Natural killer cell treated with Interleukin-12 subunit alpha and Interleukin-12 subunit beta and Interleukin-15 and Interleukin-18, amount 100 ng/mL, for 72 hours (primary cell): ENCODE measurements around the gene IL1RAPL2. TPM values are rescaled to one million over a fixed set of nuclear protein-coding genes. Genes with fewer than 3 reads are reported as not detected.
"Not testable (repeated sequence)": the region's sequence is repeated elsewhere in the genome, so short reads cannot be mapped to it uniquely, and the experiment has no call there.

ENCODE experiments used
- ATAC-seq, 2 donors: fragments of 150-1000 bp; cut with Tn5 transposase in 1 of 2; sonication (Bioruptor Pico), chemical (Tn5 transposase) in 1 of 2; 2 replicates each; pipeline ENCODE4 v1.10.0; 2021
- DNase-seq: peaks from one replicate; pipeline ENCODE4 v3.0.0; 2022; ENCODE audit warnings: low spot score
- H3K27ac Mint-ChIP-seq, 2 donors: 1 replicate in 1 of 2; 2 replicates in 1 of 2; pipeline ENCODE4 v1.8.0; 2022; ENCODE audit warnings: mixed read lengths in 2 of 2, mild to moderate bottlenecking in 1 of 2, moderate library complexity in 1 of 2
- H3K27me3 Mint-ChIP-seq, 2 donors: 1 replicate in 1 of 2; 2 replicates in 1 of 2; pipeline ENCODE4 v1.8.0; 2022; ENCODE audit warnings: mixed read lengths in 2 of 2
- H3K36me3 Mint-ChIP-seq: one replicate; pipeline ENCODE4 v1.8.0; 2022; ENCODE audit warnings: mixed read lengths
- H3K4me1 Mint-ChIP-seq, 2 donors: 1 replicate in 1 of 2; 2 replicates in 1 of 2; pipeline ENCODE4 v1.8.0; 2022; ENCODE audit warnings: low read depth in 2 of 2, mixed read lengths in 2 of 2, mild to moderate bottlenecking in 1 of 2
- H3K4me3 Mint-ChIP-seq: one replicate; pipeline ENCODE4 v1.8.0; 2022; ENCODE audit warnings: mixed read lengths
- H3K9me3 Mint-ChIP-seq: 2 replicates; pipeline ENCODE4 v1.8.0; 2022; ENCODE audit warnings: mixed read lengths
- total RNA-seq, 2 donors: library from RNA; stranded (reverse); gene quantifications; one replicate each; pipeline ENCODE4 v1.2.3, GENCODE V29; 2022

Gene IL1RAPL2
- total RNA-seq, 2 donors from 2014 or later: not detected

DNA sequence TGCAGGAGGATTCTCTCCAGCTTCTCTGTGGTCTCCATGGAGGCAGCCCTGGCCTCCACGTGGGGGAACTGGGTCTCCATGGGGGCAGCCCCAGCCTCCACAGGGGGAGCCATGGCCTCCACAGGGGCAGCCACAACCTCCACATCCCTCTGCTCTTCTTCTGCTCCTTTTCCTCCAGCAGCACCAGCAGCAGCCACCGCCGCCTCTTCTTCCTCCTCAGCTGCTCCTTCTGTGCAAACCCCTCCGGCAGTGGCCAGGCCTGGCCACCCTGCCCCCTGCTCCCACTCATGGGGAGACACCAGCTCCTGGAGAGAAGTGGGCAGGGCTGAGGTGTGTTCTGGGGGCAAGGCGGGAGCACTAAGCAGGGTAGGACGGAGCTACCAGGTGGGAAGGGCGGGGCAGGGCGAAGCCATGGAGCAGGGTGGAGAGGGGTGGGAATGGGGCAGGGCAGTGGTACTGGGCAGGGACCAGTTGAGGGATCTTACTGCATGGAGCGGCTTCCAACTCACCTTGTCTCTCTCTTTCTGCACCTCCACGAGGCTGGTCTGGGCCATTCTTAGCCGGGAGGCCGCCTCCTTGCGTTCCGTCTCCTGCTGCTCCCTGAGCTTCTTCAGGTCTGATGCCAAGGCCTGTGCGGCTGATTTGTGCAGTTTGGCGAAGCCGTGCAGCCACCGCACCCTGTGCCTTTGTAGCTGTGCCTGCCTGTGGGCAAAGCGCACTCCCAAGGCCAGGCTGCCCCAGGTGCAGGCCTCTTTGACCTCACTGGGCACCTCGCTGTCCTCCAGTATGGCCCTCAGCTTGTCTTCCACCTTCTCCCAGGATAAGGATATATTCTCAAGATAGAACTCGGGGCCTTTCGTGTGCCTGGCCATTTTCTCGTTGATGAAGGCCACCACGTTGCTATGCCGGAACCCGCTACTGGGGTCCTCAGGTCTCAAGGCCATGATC is 653.7 kb downstream of the IL1RAPL2 start:
- DNase-seq (no peak), ATAC-seq (no peak)
- no peaks in the 10 kb centered on the region for H3K4me1 Mint-ChIP-seq
- H3K9me3 Mint-ChIP-seq: peaks cover 8% of the 10 kb centered on the region
- H3K36me3 Mint-ChIP-seq: peaks cover 7% of the 10 kb centered on the region
- H3K27ac Mint-ChIP-seq: no peak overlapping the region
- H3K27me3 Mint-ChIP-seq: peaks cover 0 to 11% of the 10 kb centered on the region in 2 donors
- H3K4me3 Mint-ChIP-seq: no peak overlapping the region

DNA sequence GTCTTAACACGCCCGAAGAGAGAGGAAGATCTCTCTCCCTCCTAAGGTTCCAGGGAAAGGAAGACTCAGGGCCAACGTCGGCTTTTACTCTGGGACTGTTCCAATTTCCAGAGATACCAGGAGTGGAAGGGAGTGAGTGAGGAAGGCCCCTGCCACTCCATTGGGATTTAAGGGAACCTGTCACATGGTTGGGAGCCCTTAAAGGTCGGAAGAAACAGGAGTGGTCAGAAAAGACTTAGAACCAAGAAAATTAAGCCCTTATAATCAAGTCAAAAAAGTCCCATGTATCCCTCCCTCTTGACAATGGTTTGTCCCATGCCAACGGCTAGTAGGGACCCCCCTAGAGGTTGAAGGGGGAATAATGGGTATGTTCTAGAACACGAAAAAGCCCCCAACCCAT is 654.6 kb downstream of the IL1RAPL2 start, which contains the start of gene TEX13A:
TEX13A (minus strand) TSS at position 59 of the 400 bp plus-strand sequence. CDS start 297 bp downstream, outside the sequence.
- H3K27me3 Mint-ChIP-seq: peaks cover 0 to 8% of the 10 kb centered on the region in 2 donors
- peaks cover 5% of the 10 kb centered on the region for H3K9me3 Mint-ChIP-seq
- DNase-seq (no peak), ATAC-seq (no peak)
- no peak within 1 kb of the TSS for H3K27ac Mint-ChIP-seq
- H3K4me3 Mint-ChIP-seq: no peak within 1 kb of the TSS
- peaks cover 7% of the 10 kb centered on the region for H3K36me3 Mint-ChIP-seq
- H3K4me1 Mint-ChIP-seq: no peaks in the 10 kb centered on the region

DNA sequence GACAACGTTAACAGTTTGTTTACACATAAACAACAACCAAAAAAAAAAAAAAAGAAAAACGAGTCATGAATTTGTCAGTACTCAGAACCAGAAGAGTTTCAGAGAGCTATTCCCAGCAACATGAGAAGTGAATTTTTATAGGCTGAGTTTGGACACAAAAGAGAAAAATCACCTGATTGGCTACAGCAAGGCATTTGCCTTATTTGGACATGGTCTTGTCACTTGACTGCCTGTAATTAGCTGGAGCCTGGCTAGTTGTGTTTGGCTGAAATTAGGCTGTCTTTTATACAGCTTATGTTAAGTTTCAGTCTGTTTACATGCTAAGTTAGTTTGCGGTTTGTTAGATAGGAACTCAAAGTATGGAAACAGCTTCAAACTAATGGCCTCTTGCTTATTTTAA is 655.4 kb downstream of the IL1RAPL2 start:
- Mint-ChIP-seq H3K4me3 (no peak overlapping the region), H3K4me1 (no peaks in the 10 kb centered on the region), H3K36me3 (peaks cover 7% of the 10 kb centered on the region), H3K9me3 (no peaks in the 10 kb centered on the region), H3K27me3 (peaks cover 0 to 8% of the 10 kb centered on the region in 2 donors), H3K27ac (no peak overlapping the region)
- no peak for ATAC-seq
- no peak for DNase-seq

DNA sequence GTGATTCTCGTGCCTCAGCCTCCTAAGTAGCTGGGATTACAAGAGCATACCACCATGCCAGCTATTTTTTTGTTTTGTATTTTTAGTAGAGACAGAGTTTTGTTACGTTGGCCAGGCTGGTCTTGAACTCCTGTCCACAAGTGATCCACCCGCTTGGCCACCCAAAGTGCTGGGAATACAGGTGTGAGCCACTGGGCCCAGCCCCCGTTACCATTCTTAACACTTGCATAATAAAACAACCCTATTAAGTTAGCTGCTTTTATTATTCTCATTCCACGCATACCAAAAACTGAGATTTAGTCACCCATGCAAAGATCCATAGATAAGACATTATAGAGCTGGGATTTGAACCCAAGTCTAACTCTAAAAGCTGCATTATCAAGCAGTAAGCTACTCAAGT is 660.5 kb downstream of the IL1RAPL2 start:
- no peaks in the 10 kb centered on the region for H3K4me1 Mint-ChIP-seq
- no peak overlapping the region for H3K27ac Mint-ChIP-seq
- H3K36me3 Mint-ChIP-seq: peaks cover 7% of the 10 kb centered on the region
- H3K4me3 Mint-ChIP-seq: no peak overlapping the region
- no peaks in the 10 kb centered on the region for H3K9me3 Mint-ChIP-seq
- DNase-seq (no peak), ATAC-seq (no peak)
- H3K27me3 Mint-ChIP-seq: peaks cover 0 to 12% of the 10 kb centered on the region in 2 donors

DNA sequence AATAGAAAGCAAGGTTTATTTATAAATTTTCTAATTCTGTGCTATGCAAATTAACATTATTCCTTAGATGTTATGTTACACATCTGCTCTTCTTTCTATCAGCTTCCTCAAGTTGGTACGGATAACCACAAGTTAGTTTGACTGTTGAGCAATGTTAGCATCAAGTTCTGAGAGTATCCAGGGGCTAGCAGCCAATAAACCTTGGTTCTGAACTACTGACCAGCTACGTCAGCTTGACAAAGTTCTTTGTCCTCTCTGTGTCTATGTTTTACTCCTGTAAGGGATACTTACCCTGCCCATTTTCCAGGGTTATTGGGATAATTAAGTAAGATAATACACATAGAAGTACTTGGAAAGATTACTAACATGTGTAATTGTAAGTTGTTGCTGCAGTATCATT is 662.6 kb downstream of the IL1RAPL2 start:
- no peak overlapping the region for H3K27ac Mint-ChIP-seq
- no peaks in the 10 kb centered on the region for H3K9me3 Mint-ChIP-seq
- ATAC-seq: no peak
- H3K36me3 Mint-ChIP-seq: no peaks in the 10 kb centered on the region
- DNase-seq: no peak
- no peak overlapping the region for H3K4me3 Mint-ChIP-seq
- H3K27me3 Mint-ChIP-seq: peaks cover 0 to 8% of the 10 kb centered on the region in 2 donors
- no peaks in the 10 kb centered on the region for H3K4me1 Mint-ChIP-seq

DNA sequence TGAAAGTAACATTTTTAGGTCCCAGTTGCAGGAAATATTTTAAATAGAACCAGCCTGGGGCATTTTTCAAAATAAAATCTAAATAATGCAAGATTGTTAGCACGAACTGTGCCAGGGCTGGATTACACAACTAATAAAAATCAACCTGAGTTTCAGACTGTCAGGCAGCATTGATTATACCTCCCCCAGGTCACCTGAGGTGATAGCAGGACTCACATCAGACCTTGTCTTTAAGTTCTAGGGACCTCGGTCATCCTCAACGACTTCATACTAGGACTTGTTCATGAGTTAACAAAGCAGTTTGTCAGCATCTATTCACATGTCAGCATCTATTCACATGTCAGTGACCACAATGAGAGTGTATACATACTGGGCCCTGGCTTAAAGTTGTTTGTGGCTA is 663.1 kb downstream of the IL1RAPL2 start:
- Mint-ChIP-seq H3K9me3 (no peaks in the 10 kb centered on the region), H3K4me3 (no peak overlapping the region), H3K27me3 (peaks cover 0 to 5% of the 10 kb centered on the region in 2 donors), H3K27ac (no peak overlapping the region), H3K36me3 (no peaks in the 10 kb centered on the region), H3K4me1 (no peaks in the 10 kb centered on the region)
- DNase-seq: no peak
- ATAC-seq: no peak

DNA sequence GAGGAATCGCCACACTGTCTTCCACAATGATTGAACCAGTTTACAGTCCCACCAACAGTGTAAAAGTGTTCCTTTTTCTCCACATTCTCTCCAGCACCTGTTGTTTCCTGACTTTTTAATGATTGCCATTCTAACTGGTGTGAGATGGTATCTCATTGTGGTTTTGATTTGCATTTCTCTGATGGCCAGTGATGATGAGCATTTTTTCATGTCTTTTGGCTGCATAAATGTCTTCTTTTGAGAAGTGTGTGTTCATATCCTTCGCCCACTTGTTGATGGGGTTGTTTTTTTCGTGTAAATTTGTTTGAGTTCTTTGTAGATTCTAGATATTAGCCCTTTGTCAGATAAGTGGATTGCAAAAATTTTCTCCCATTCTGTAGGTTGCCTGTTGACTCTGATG is 671.4 kb downstream of the IL1RAPL2 start:
- not testable (repeated sequence) for ATAC-seq, H3K4me3 Mint-ChIP-seq, DNase-seq, H3K36me3 Mint-ChIP-seq, H3K4me1 Mint-ChIP-seq, H3K27ac Mint-ChIP-seq, H3K9me3 Mint-ChIP-seq, H3K27me3 Mint-ChIP-seq

DNA sequence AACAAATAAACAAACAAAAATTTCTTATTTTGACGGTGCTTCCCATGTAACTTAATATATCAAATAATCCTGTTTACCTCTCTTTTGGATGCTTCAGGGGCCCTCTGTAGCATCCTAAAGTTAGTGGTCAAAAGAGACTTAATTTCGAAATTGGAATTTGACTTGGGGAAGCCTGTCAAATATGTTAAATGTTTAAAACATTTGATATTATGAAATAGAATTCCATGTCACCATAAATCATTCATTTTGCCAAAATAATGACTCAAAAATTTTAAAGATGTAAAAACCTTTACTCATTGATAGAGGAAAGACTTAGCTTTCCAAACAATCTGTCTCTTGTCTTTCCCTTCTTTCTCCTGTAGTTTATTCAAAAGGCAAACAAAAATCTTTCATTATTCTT is 675.1 kb downstream of the IL1RAPL2 start:
- DNase-seq (no peak), ATAC-seq (no peak)
- Mint-ChIP-seq H3K4me3 (no peak overlapping the region), H3K9me3 (no peaks in the 10 kb centered on the region), H3K36me3 (no peaks in the 10 kb centered on the region), H3K27ac (no peak overlapping the region), H3K4me1 (no peaks in the 10 kb centered on the region), H3K27me3 (no peaks in the 10 kb centered on the region)

DNA sequence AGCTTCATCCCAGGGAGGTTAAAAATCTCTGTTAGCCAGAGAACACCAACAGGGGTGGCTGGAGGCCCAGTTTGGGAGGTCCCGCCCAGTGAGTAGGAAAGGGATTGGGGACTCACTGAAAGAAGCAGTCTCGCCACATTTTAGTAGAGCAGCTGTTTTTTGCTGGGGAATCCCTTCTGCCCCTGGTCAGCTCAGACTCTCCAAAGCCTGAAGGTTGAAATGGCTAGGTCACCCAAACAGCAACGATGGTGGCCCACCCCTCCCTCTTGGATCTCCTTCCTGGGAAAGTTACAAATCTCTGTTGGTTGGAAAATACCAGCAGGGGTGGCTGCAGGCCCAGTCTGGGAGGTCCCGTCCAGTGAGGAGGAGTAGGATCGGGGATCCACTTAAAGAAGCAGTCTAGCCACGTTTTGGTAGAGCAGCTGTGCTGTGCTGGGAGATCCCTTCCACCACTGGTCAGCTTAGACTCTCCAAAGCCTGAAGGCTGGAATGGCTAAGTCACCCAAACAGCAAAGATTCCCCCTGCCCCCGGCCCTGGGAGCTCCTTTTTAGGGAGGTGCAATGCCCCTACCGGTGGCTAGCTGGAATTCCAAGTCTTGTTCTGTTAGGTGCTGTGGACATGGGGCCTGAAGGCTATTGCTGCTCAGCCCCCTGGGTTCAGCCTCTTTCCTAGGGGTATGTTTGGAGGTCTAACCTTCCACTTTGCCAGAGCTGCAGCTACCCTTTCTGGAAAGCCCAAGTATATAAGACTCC is 694.5 kb downstream of the IL1RAPL2 start:
- Mint-ChIP-seq H3K4me3 (no peak overlapping the region), H3K36me3 (peaks cover 4% of the 10 kb centered on the region), H3K9me3 (peaks cover 15% of the 10 kb centered on the region), H3K27ac (no peak overlapping the region), H3K4me1 (no peaks in the 10 kb centered on the region), H3K27me3 (peaks cover 0 to 11% of the 10 kb centered on the region in 2 donors)
- no peak for DNase-seq
- no peak for ATAC-seq

DNA sequence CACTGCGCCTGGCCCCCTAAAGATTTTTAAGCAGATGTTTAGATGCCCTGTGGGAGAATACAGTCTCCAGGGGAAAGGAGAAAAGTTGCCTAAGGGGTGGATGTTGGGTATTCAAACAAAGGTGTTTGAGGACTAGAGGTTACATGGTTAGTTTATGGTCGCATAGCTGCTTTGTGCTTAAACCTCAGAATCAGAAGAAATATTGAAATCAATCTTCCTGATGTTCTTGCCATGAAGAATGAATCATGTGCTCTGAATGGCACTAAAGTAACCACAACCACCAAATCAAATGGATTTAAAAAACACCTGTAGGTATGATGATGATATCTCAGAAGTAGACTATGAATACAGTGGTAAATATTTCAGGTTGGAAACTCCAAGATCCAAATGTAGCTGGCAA is 697.2 kb downstream of the IL1RAPL2 start:
- H3K4me3 Mint-ChIP-seq: no peak overlapping the region
- H3K27ac Mint-ChIP-seq: no peak overlapping the region
- no peaks in the 10 kb centered on the region for H3K4me1 Mint-ChIP-seq
- ATAC-seq: no peak
- peaks cover 0 to 10% of the 10 kb centered on the region in 2 donors for H3K27me3 Mint-ChIP-seq
- DNase-seq: no peak
- peaks cover 4% of the 10 kb centered on the region for H3K36me3 Mint-ChIP-seq
- H3K9me3 Mint-ChIP-seq: peaks cover 7% of the 10 kb centered on the region

DNA sequence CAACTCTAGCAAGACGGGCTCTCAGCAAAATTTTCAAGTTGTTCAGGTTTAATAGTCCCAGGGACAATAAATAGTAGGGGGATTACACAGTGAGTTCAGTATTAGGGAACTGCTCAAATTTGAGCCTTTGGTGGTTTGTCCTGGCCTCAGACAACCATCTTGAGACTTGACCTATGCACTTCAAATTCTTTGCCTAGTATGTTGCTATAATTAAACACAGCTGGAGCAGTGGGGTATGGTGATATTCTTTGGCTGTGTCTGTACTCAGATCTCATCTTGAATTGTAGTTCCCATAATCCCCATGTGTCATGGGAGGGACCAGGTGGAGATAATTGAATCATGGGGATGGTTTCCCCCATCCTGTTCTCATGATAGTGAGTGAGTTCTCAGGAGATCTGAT is 697.8 kb downstream of the IL1RAPL2 start:
- peaks cover under 1% of the 10 kb centered on the region for H3K9me3 Mint-ChIP-seq
- H3K27me3 Mint-ChIP-seq: peaks cover 0 to 7% of the 10 kb centered on the region in 2 donors
- no peak overlapping the region for H3K27ac Mint-ChIP-seq
- ATAC-seq (no peak), DNase-seq (no peak)
- no peaks in the 10 kb centered on the region for H3K4me1 Mint-ChIP-seq
- no peak overlapping the region for H3K4me3 Mint-ChIP-seq
- H3K36me3 Mint-ChIP-seq: peaks cover 4% of the 10 kb centered on the region

DNA sequence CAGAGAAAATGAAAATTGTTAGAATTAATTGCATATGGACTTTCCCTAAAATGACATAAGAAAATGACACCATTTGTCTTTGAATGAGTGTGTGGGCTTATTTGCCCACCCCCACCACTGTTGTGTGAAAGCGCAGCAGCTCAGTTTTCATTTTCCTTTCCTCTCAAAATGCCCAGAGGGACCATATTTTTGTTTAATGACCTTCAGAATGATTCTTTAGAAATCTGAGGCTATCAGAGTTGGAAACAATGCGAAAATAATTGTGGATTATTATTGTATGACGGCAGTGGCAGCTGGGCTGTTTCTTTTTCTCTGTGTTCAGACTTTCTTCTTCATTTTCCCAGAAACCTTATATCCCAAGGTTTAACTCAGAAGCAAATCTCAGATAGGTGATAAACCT is 699.1 kb downstream of the IL1RAPL2 start:
- H3K27me3 Mint-ChIP-seq: peaks cover 0 to 6% of the 10 kb centered on the region in 2 donors

DNA sequence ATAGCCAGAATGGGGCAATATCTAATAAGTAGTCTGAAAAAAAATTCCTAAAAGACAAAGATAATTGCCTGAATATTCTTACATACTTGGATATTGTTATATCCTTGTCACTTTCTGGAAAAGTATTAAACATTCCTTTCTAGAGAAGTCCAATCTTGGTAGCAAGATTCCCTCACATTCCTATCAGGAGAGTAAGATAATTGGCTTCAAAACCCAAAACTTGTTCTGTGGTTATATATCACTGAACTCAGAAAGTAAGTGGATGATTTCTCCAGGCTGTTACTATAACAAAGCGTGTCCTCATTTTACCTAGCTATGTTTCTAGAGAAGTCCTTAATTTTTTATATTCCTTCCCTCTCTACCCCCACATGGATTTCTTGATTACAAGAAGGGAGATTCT is 700.5 kb downstream of the IL1RAPL2 start:
- no peaks in the 10 kb centered on the region for H3K9me3 Mint-ChIP-seq
- no peak for DNase-seq
- no peak overlapping the region for H3K27ac Mint-ChIP-seq
- H3K4me3 Mint-ChIP-seq: no peak overlapping the region
- no peaks in the 10 kb centered on the region for H3K4me1 Mint-ChIP-seq
- H3K36me3 Mint-ChIP-seq: peaks cover 2% of the 10 kb centered on the region
- H3K27me3 Mint-ChIP-seq: peaks cover 0 to 6% of the 10 kb centered on the region in 2 donors
- ATAC-seq: no peak

More for the DNA sequence above, 699.1 kb downstream of the IL1RAPL2 start:
- no peak overlapping the region for H3K4me3 Mint-ChIP-seq
- H3K4me1 Mint-ChIP-seq: no peaks in the 10 kb centered on the region
- DNase-seq (no peak), ATAC-seq (no peak)
- no peaks in the 10 kb centered on the region for H3K9me3 Mint-ChIP-seq
- H3K36me3 Mint-ChIP-seq: peaks cover 4% of the 10 kb centered on the region
- no peak overlapping the region for H3K27ac Mint-ChIP-seq

DNA sequence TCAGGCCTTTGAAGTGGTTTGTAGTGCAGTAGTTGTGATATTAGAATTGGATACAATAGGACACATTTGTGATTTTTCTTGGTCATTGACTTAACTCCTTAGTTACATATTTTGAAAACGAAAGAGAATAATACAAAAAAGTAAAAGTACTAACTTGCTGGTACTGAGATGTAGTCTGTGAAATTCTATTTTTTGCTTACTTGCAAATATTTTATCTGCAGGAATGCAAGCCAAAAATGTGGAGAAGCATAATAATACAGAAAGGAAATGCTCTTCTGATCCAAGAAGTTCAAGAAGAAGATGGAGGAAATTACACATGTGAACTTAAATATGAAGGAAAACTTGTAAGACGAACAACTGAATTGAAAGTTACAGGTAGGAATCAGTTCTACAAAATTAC is 701.2 kb downstream of the IL1RAPL2 start:
- no peaks in the 10 kb centered on the region for H3K36me3 Mint-ChIP-seq
- H3K4me1 Mint-ChIP-seq: no peaks in the 10 kb centered on the region
- no peak overlapping the region for H3K4me3 Mint-ChIP-seq
- no peak overlapping the region for H3K27ac Mint-ChIP-seq
- DNase-seq (no peak), ATAC-seq (no peak)
- H3K9me3 Mint-ChIP-seq: no peaks in the 10 kb centered on the region
- H3K27me3 Mint-ChIP-seq: peaks cover 0 to 6% of the 10 kb centered on the region in 2 donors
